ENCODE results near the gene LYPD1.

The LYPD1 gene

DNA sequence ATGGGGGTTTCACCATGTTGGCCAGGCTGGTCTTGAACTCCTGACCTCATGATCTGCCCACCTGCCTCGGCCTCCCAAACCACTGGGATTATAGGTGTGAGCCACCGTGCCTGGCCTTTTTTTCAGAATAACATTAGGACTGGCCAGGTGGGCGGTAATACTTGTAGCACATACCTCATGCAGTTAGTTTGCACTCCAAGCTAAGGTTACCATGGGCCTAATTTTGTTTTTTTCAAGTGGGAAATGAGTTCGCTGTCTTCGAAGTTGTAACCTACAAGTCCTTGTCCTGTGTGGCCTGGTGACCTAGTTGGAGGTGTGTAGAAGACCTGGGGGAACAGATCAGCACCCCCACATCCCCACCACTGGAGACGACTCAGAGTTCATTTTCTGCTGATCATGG lies 74.8 kb downstream of the LYPD1 start:
- no peak for DNase-seq (ENCODE audit: low spot score)

Measured in globus pallidus (tissue), 1 donor.